WTC11 (cell line): Measurements from ENCODE around the gene RUNX2. TPM values are rescaled to one million over a fixed set of nuclear protein-coding genes. Genes with fewer than 3 reads are reported as not detected.

Source experiments
- ATAC-seq: fragments of 200-7000 bp; cut with Tn5 transposase; 2 replicates; pipeline ENCODE4 v1.10.0; 2021; ENCODE audit warnings: mild to moderate bottlenecking, moderate library complexity
- CTCF ChIA-PET: fragments of 300-600 bp; sonication (Branson Sonifier 250); formaldehyde crosslinking; loops from one replicate; lab custom pipeline; 2021; ENCODE audit warnings: antibody characterized with exemption; lab: Charles Lee
- POLR2A ChIA-PET: fragments of 350-600 bp; sonication (Branson Sonifier 250); formaldehyde crosslinking; loops from one replicate; lab custom pipeline; 2021; ENCODE audit warnings: antibody characterized with exemption; lab: Charles Lee
- DNase-seq: peaks from one replicate; pipeline ENCODE4 v3.0.0; 2021; ENCODE audit warnings: low spot score
- H3K27ac Mint-ChIP-seq: 2 replicates; pipeline ENCODE4 v1.8.0; 2021; ENCODE audit warnings: mixed read lengths
- H3K27me3 Mint-ChIP-seq: 2 replicates; pipeline ENCODE4 v1.8.0; 2021; ENCODE audit warnings: low read depth, mild to moderate bottlenecking, moderate library complexity, mixed read lengths
- H3K36me3 Mint-ChIP-seq: 2 replicates; pipeline ENCODE4 v1.8.0; 2021; ENCODE audit warnings: mixed read lengths
- H3K4me1 Mint-ChIP-seq: 2 replicates; pipeline ENCODE4 v1.8.0; 2022; ENCODE audit warnings: mixed read lengths
- H3K4me3 Mint-ChIP-seq: 2 replicates; pipeline ENCODE4 v1.8.0; 2021; ENCODE audit warnings: mild to moderate bottlenecking, moderate library complexity, mixed read lengths
- H3K9me3 Mint-ChIP-seq: 2 replicates; pipeline ENCODE4 v1.8.0; 2021; ENCODE audit warnings: mixed read lengths
- ATF1 ChIP-seq: sonication (generic); formaldehyde crosslinking; IDR thresholded peaks from 2 replicates; pipeline ENCODE4 v1.8.1; 2023; ENCODE audit warnings: mild to moderate bottlenecking, moderate library complexity, missing genetic modification reagents
- CREM ChIP-seq: sonication (generic); formaldehyde crosslinking; IDR thresholded peaks from 2 replicates; pipeline ENCODE4 v1.8.1; 2022; ENCODE audit warnings: mild to moderate bottlenecking, missing genetic modification reagents, moderate library complexity
- MYBL2 ChIP-seq: sonication (generic); formaldehyde crosslinking; IDR thresholded peaks from 2 replicates; pipeline ENCODE4 v1.8.1; 2023; ENCODE audit warnings: mild to moderate bottlenecking, moderate library complexity, missing genetic modification reagents
- SOX15 ChIP-seq: fragments of 250-450 bp; sonication (Bioruptor Pico); IDR thresholded peaks from 2 replicates; pipeline ENCODE4 v1.9.0; 2021; ENCODE audit warnings: mild to moderate bottlenecking
- TEAD1 ChIP-seq: sonication (generic); formaldehyde crosslinking; IDR thresholded peaks from 2 replicates; pipeline ENCODE4 v1.8.0; 2022; ENCODE audit warnings: mild to moderate bottlenecking, missing genetic modification reagents
- ZNF263 ChIP-seq: sonication (generic); formaldehyde crosslinking; IDR thresholded peaks from 2 replicates; pipeline ENCODE4 v1.8.1; 2022; ENCODE audit warnings: low read depth, mild to moderate bottlenecking, moderate library complexity, missing genetic modification reagents
- ZNF396 ChIP-seq: fragments of 250-450 bp; sonication (Bioruptor Pico); IDR thresholded peaks from 2 replicates; pipeline ENCODE4 v1.8.0; 2021; ENCODE audit warnings: mild to moderate bottlenecking, moderate library complexity, borderline replicate concordance
- ZNF671 ChIP-seq: fragments of 250-450 bp; sonication (Bioruptor Pico); IDR thresholded peaks from 2 replicates; pipeline ENCODE4 v1.8.0; 2021; ENCODE audit warnings: mild to moderate bottlenecking
- total RNA-seq: library from RNA; stranded (reverse); gene quantifications from 3 replicates; pipeline ENCODE4 v1.2.3, GENCODE V29; 2021
- TF ChIP-seq, protein P1 (sequence below): fragments of 250-450 bp; sonication (Bioruptor Pico); IDR thresholded peaks from 2 replicates; pipeline ENCODE4 v1.9.0; 2021; ENCODE audit warnings: mild to moderate bottlenecking
- TF ChIP-seq, protein P2 (sequence below): sonication (generic); formaldehyde crosslinking; IDR thresholded peaks from 2 replicates; pipeline ENCODE4 v1.8.1; 2022; ENCODE audit warnings: low read depth, missing genetic modification reagents, borderline replicate concordance
- TF ChIP-seq, protein P3 (sequence below): fragments of 250-450 bp; sonication (Bioruptor Pico); IDR thresholded peaks from 2 replicates; pipeline ENCODE4 v2.1.2; 2022; ENCODE audit warnings: mild to moderate bottlenecking, moderate library complexity
- TF ChIP-seq, protein P4 (sequence below): sonication (generic); formaldehyde crosslinking; IDR thresholded peaks from 2 replicates; pipeline ENCODE4 v1.8.1; 2022; ENCODE audit warnings: mild to moderate bottlenecking, missing genetic modification reagents, moderate library complexity, borderline replicate concordance
- TF ChIP-seq, protein P5 (sequence below): sonication (generic); formaldehyde crosslinking; conservative IDR thresholded peaks from 2 replicates; pipeline ENCODE4 v1.8.1; 2022; ENCODE audit warnings: mild to moderate bottlenecking, missing genetic modification reagents
- TF ChIP-seq, protein P6 (sequence below): fragments of 250-450 bp; sonication (Bioruptor Pico); IDR thresholded peaks from 2 replicates; pipeline ENCODE4 v1.9.0; 2021; ENCODE audit warnings: mild to moderate bottlenecking, borderline replicate concordance
- TF ChIP-seq, protein P7 (sequence below): sonication (generic); formaldehyde crosslinking; IDR thresholded peaks from 2 replicates; pipeline ENCODE4 v1.8.1; 2023; ENCODE audit warnings: mild to moderate bottlenecking, missing genetic modification reagents

Gene RUNX2
- total RNA-seq, 1 experiment from 2014 or later: 0.28 TPM

DNA sequence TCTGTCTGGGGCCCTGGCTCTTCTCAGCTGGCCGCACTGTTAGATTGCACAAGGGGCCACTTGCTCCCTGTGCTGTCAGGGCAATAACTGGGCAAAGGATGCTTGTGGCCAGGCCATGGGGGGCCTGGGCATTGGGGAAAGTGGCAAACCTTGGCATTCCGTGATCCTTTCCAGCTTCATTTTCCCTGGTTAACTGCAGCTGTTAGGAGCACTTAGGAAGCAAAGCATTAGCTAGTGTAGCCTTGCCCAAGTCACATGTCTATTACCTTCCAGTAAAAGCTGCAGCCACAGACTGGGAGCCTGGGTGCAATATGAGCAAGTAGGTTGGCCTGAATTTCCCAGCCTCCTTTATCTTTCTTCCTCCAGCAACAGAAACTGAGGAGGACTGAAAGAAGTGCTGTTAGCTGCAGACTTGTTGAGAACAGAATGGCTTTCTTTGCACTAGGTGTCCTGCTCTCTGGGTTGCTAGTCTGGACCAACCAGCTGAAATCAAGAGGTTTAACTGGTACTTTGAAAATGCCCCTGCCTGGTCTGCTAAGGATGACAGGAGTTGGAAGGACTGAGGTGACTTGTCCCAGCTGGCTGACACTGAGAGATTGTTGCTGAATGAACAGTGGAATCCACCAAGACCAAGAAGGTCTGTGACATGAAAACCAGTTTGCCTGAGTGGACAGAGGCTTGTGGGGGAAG lies 361.9 kb downstream of the RUNX2 start (continued):
- TF ChIP-seq, protein P1, sequence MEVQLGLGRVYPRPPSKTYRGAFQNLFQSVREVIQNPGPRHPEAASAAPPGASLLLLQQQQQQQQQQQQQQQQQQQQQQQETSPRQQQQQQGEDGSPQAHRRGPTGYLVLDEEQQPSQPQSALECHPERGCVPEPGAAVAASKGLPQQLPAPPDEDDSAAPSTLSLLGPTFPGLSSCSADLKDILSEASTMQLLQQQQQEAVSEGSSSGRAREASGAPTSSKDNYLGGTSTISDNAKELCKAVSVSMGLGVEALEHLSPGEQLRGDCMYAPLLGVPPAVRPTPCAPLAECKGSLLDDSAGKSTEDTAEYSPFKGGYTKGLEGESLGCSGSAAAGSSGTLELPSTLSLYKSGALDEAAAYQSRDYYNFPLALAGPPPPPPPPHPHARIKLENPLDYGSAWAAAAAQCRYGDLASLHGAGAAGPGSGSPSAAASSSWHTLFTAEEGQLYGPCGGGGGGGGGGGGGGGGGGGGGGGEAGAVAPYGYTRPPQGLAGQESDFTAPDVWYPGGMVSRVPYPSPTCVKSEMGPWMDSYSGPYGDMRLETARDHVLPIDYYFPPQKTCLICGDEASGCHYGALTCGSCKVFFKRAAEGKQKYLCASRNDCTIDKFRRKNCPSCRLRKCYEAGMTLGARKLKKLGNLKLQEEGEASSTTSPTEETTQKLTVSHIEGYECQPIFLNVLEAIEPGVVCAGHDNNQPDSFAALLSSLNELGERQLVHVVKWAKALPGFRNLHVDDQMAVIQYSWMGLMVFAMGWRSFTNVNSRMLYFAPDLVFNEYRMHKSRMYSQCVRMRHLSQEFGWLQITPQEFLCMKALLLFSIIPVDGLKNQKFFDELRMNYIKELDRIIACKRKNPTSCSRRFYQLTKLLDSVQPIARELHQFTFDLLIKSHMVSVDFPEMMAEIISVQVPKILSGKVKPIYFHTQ: no peak

DNA sequence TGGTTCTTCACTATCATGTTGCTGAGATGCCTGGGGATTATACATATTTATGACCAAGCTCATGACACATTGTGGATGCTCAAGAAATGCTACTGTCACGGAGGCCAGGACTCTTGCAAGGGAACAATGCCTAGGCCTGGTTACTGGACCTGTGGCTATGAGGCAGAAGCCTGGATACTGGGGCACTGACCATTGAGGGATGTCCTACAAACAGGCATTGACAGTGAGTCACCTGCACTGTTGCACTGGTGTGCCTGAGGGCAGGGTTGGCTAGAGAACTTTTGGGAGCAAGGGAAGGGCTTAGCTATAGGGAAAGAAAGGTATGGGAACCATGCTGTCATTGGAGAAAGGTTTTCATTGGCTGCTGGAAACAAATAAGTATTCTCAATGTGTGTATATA lies 362.7 kb downstream of the RUNX2 start:
- no peaks in the 10 kb centered on the region for H3K4me1 Mint-ChIP-seq
- CTCF ChIA-PET: interaction anchor here (1.0 to 2.1 kb wide), 2 partner anchors 24 to 190 kb away, joined by 4 to 6 read pairs; no protein-coding TSS in a partner anchor
- POLR2A ChIA-PET: no interaction called here
- no peak overlapping the region for H3K27ac Mint-ChIP-seq
- no peak for TF ChIP-seq SOX15 (CRISPR knock-in tag)
- no peaks in the 10 kb centered on the region for H3K36me3 Mint-ChIP-seq
- no peak for ATAC-seq
- peaks cover 6% of the 10 kb centered on the region; the same call in 1 of the 2 replicates for H3K9me3 Mint-ChIP-seq
- no peaks in the 10 kb centered on the region for H3K27me3 Mint-ChIP-seq
- H3K4me3 Mint-ChIP-seq: no peak overlapping the region
- no peak for DNase-seq

DNA sequence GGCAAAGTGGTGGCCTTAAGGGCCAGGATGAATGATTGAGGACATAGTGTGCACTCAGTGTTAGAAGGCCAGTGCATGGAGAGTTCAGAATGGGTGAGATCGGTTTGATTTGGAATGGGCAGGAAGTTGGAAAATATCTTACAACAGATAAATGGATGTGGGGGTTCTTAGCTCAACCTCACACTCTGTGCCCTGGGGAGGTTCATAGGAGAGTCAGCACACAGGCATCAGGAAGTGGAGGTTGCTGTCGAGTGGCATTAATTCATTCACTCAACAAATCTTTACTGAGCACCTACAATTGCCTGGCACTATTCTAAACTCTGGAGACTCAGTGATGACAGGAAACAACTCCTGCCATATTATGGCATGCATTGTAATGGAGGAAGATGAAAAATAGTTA lies 363.3 kb downstream of the RUNX2 start:
- peaks cover under 1% of the 10 kb centered on the region; the same call in 1 of the 2 replicates for H3K9me3 Mint-ChIP-seq
- ATAC-seq (no peak), DNase-seq (no peak)
- POLR2A ChIA-PET: no interaction called here
- TF ChIP-seq ZNF396 (CRISPR knock-in tag): no peak
- TF ChIP-seq, protein P2, sequence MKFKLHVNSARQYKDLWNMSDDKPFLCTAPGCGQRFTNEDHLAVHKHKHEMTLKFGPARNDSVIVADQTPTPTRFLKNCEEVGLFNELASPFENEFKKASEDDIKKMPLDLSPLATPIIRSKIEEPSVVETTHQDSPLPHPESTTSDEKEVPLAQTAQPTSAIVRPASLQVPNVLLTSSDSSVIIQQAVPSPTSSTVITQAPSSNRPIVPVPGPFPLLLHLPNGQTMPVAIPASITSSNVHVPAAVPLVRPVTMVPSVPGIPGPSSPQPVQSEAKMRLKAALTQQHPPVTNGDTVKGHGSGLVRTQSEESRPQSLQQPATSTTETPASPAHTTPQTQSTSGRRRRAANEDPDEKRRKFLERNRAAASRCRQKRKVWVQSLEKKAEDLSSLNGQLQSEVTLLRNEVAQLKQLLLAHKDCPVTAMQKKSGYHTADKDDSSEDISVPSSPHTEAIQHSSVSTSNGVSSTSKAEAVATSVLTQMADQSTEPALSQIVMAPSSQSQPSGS (CRISPR knock-in tag): no peak
- no peak for TF ChIP-seq CREM (CRISPR knock-in tag)
- TF ChIP-seq, protein P3, sequence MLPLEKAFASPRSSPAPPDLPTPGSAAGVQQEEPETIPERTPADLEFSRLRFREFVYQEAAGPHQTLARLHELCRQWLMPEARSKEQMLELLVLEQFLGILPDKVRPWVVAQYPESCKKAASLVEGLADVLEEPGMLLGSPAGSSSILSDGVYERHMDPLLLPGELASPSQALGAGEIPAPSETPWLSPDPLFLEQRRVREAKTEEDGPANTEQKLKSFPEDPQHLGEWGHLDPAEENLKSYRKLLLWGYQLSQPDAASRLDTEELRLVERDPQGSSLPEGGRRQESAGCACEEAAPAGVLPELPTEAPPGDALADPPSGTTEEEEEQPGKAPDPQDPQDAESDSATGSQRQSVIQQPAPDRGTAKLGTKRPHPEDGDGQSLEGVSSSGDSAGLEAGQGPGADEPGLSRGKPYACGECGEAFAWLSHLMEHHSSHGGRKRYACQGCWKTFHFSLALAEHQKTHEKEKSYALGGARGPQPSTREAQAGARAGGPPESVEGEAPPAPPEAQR (CRISPR knock-in tag): no peak
- no peak for TF ChIP-seq ZNF671 (CRISPR knock-in tag)
- TF ChIP-seq, protein P4, sequence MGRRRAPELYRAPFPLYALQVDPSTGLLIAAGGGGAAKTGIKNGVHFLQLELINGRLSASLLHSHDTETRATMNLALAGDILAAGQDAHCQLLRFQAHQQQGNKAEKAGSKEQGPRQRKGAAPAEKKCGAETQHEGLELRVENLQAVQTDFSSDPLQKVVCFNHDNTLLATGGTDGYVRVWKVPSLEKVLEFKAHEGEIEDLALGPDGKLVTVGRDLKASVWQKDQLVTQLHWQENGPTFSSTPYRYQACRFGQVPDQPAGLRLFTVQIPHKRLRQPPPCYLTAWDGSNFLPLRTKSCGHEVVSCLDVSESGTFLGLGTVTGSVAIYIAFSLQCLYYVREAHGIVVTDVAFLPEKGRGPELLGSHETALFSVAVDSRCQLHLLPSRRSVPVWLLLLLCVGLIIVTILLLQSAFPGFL (CRISPR knock-in tag): no peak
- TF ChIP-seq, protein P5, sequence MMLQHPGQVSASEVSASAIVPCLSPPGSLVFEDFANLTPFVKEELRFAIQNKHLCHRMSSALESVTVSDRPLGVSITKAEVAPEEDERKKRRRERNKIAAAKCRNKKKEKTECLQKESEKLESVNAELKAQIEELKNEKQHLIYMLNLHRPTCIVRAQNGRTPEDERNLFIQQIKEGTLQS (CRISPR knock-in tag): no peak
- TF ChIP-seq, protein P6, sequence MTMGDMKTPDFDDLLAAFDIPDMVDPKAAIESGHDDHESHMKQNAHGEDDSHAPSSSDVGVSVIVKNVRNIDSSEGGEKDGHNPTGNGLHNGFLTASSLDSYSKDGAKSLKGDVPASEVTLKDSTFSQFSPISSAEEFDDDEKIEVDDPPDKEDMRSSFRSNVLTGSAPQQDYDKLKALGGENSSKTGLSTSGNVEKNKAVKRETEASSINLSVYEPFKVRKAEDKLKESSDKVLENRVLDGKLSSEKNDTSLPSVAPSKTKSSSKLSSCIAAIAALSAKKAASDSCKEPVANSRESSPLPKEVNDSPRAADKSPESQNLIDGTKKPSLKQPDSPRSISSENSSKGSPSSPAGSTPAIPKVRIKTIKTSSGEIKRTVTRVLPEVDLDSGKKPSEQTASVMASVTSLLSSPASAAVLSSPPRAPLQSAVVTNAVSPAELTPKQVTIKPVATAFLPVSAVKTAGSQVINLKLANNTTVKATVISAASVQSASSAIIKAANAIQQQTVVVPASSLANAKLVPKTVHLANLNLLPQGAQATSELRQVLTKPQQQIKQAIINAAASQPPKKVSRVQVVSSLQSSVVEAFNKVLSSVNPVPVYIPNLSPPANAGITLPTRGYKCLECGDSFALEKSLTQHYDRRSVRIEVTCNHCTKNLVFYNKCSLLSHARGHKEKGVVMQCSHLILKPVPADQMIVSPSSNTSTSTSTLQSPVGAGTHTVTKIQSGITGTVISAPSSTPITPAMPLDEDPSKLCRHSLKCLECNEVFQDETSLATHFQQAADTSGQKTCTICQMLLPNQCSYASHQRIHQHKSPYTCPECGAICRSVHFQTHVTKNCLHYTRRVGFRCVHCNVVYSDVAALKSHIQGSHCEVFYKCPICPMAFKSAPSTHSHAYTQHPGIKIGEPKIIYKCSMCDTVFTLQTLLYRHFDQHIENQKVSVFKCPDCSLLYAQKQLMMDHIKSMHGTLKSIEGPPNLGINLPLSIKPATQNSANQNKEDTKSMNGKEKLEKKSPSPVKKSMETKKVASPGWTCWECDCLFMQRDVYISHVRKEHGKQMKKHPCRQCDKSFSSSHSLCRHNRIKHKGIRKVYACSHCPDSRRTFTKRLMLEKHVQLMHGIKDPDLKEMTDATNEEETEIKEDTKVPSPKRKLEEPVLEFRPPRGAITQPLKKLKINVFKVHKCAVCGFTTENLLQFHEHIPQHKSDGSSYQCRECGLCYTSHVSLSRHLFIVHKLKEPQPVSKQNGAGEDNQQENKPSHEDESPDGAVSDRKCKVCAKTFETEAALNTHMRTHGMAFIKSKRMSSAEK: no peak
- no peak for TF ChIP-seq ZNF263 (CRISPR knock-in tag)
- TF ChIP-seq, protein P7, sequence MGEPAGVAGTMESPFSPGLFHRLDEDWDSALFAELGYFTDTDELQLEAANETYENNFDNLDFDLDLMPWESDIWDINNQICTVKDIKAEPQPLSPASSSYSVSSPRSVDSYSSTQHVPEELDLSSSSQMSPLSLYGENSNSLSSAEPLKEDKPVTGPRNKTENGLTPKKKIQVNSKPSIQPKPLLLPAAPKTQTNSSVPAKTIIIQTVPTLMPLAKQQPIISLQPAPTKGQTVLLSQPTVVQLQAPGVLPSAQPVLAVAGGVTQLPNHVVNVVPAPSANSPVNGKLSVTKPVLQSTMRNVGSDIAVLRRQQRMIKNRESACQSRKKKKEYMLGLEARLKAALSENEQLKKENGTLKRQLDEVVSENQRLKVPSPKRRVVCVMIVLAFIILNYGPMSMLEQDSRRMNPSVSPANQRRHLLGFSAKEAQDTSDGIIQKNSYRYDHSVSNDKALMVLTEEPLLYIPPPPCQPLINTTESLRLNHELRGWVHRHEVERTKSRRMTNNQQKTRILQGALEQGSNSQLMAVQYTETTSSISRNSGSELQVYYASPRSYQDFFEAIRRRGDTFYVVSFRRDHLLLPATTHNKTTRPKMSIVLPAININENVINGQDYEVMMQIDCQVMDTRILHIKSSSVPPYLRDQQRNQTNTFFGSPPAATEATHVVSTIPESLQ (CRISPR knock-in tag): no peak
- no peak for TF ChIP-seq ATF1
- TF ChIP-seq MYBL2: no peak
- no peak for TF ChIP-seq TEAD1 (CRISPR knock-in tag)
- TF ChIP-seq, all 79 proteins: peak for 0
- no peaks in the 10 kb centered on the region for H3K36me3 Mint-ChIP-seq
- H3K27me3 Mint-ChIP-seq: no peaks in the 10 kb centered on the region
- H3K27ac Mint-ChIP-seq: no peak overlapping the region
- no peak overlapping the region for H3K4me3 Mint-ChIP-seq
- CTCF ChIA-PET: interaction anchor here (2.1 kb wide), 1 partner anchor 190 kb away, joined by 6 read pairs; no protein-coding TSS in a partner anchor
- H3K4me1 Mint-ChIP-seq: no peaks in the 10 kb centered on the region
